AG08396 (cell line): ENCODE results near the gene MLF2.
A peak's percentile ranks its signal among the peaks of the same experiment; 100 is the strongest.

Source experiments
- DNase-seq: peaks from one replicate; pipeline ENCODE4 v3.0.0; 2012; ENCODE audit warnings: low spot score, mixed read lengths

Gene MLF2

GRCh38 chr12:6752921-6753771 lies at the start of gene MLF2:
TSS of gene MLF2 (minus strand) at chr12:6753141. CDS start at chr12:6752334, 807 bp downstream.
- peak; percentile 99 for DNase-seq

- DNase-seq: no peak
Measured at GRCh38 chr12:6799147-6799546, 46.2 kb upstream of the MLF2 start.

- DNase-seq: no peak
Measured at GRCh38 chr12:6796576-6796975, 43.6 kb upstream of the MLF2 start.

- no peak for DNase-seq
Measured at GRCh38 chr12:6795088-6795487, 42.1 kb upstream of the MLF2 start.

GRCh38 chr12:6792522-6793201 lies 39.7 kb upstream of the MLF2 start:
- DNase-seq: no peak

- no peak for DNase-seq
Measured at GRCh38 chr12:6791931-6792520, 39.1 kb upstream of the MLF2 start.

GRCh38 chr12:6790496-6791150 lies 37.7 kb upstream of the MLF2 start:
- DNase-seq: no peak

GRCh38 chr12:6788972-6789924 lies 36.3 kb upstream of the MLF2 start, which contains the start of gene CD4:
TSS of gene CD4 (plus strand) at chr12:6789528. CDS start at chr12:6800139, 10,611 bp downstream.
- DNase-seq: peak; percentile 59

- DNase-seq: no peak
Measured at GRCh38 chr12:6787309-6787708, 34.4 kb upstream of the MLF2 start.

- DNase-seq: no peak
Measured at GRCh38 chr12:6786416-6787094, 33.6 kb upstream of the MLF2 start.

- DNase-seq: no peak
Measured at GRCh38 chr12:6784761-6785160, 31.8 kb upstream of the MLF2 start.

GRCh38 chr12:6784296-6784695 lies 31.4 kb upstream of the MLF2 start:
- no peak for DNase-seq

- no peak for DNase-seq
Measured at GRCh38 chr12:6783828-6784227, 30.9 kb upstream of the MLF2 start.

- no peak for DNase-seq
Measured at GRCh38 chr12:6782850-6783566, 30.1 kb upstream of the MLF2 start.

GRCh38 chr12:6782119-6782518 lies 29.2 kb upstream of the MLF2 start:
- DNase-seq: no peak

GRCh38 chr12:6780573-6780972 lies 27.6 kb upstream of the MLF2 start:
- no peak for DNase-seq

GRCh38 chr12:6779708-6780432 lies 26.9 kb upstream of the MLF2 start:
- DNase-seq: no peak

- DNase-seq: peak; percentile 91
Measured at GRCh38 chr12:6778574-6779550, 25.9 kb upstream of the MLF2 start.
